Suprapubic skin (tissue), 4 donors: ENCODE results near the gene CDC42BPA. TPM values are rescaled to one million over a fixed set of nuclear protein-coding genes. Genes with fewer than 3 reads are reported as not detected.

ENCODE experiments used
- DNase-seq, 2 donors: peaks; one replicate each; pipeline ENCODE4 v3.0.0-alpha.2; 2019; ENCODE audit warnings: low spot score in 2 of 2
- H3K27ac ChIP-seq: fragments of 200-600 bp; sonication (generic); one replicate; pipeline ENCODE4 v1.5.1; 2019
- H3K27me3 ChIP-seq: fragments of 200-600 bp; sonication (generic); one replicate; pipeline ENCODE4 v1.5.1; 2019
- H3K36me3 ChIP-seq: fragments of 200-600 bp; sonication (generic); one replicate; pipeline ENCODE4 v1.5.1; 2019
- H3K4me1 ChIP-seq: fragments of 200-600 bp; sonication (generic); one replicate; pipeline ENCODE4 v1.5.1; 2019
- H3K4me3 ChIP-seq: fragments of 200-600 bp; sonication (generic); one replicate; pipeline ENCODE4 v1.5.1; 2019; ENCODE audit warnings: mild to moderate bottlenecking
- H3K9me3 ChIP-seq: fragments of 200-600 bp; sonication (generic); one replicate; pipeline ENCODE4 v1.5.1; 2019
- EP300 ChIP-seq: sonication (generic); formaldehyde crosslinking; IDR thresholded peaks from one replicate; pipeline ENCODE4 v1.6.1; 2017; ENCODE audit warnings: antibody characterized with exemption
- POLR2A ChIP-seq, 2 donors: fragments of 450-650 bp; IDR thresholded peaks; one replicate each; pipeline ENCODE4 v1.6.1; 2017; ENCODE audit warnings: antibody characterized with exemption in 2 of 2, mild to moderate bottlenecking in 2 of 2, moderate library complexity in 2 of 2
- POLR2AphosphoS5 ChIP-seq, 3 donors: sonication (generic); formaldehyde crosslinking; IDR thresholded peaks; one replicate each; pipeline ENCODE4 v1.6.1; 2017; ENCODE audit warnings: antibody characterized with exemption in 3 of 3
- WGBS: methylation state at CpG from one replicate; pipeline ENCODE4 v1.1.5; 2018; 5-methylcytosine and 5-hydroxymethylcytosine counted together
- total RNA-seq, 4 donors: library from RNA; depleted of rRNA; stranded (reverse); fragments of >200 nt; gene quantifications; one replicate each; pipeline ENCODE4 v1.1.0, GENCODE V29; 2016
- TF ChIP-seq, protein P1 (sequence below), 2 donors: fragments of 200-600 bp in 1 of 2; fragments of 450-650 bp in 1 of 2; sonication (generic) in 1 of 2; IDR thresholded peaks; one replicate each; pipeline ENCODE4 v1.5.1; 2016 to 2019; ENCODE audit warnings: antibody characterized with exemption in 2 of 2, mild to moderate bottlenecking in 1 of 2, moderate library complexity in 1 of 2

The CDC42BPA gene
- total RNA-seq, 4 donors from 2014 or later = 12.2 to 54.6 (median 14.9) TPM

DNA sequence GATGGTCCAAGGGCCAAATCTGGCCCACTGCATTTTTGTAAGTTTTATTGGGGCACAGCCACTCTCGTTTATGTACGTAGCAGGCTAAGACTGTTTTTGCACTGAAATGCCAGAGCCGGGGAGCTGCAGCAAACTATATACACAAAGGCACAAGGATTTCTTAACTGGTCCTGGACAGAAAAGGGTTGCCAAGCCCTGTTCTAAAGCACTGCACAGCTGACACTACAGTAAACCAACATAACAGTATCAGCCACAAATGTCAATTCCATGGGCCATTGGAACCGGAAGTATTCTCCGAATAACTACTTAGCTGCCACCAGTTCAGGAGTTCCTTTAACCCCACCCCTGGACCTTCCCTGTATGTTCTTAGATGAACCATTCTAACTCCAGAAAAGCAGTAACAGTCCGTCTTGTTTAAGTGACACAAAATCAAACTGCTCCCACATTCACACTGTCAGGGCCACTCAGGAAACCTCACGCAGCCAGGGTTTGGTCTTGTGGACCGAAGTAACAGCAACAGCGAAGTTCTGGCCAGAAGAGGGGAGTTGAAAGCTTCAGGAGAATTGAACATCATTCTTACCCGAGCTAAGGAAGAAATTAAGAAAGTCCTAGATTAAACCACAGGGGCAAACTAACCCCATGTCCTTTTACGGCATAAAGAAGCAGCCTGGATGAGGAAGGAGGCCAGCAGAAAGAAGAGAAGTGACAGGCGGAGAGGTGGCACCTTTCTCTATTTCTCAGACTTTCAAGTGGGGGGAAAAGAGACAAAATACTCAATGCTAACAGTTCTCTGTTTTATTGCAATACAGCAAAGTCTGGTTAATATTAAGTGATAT lies 329.0 kb downstream of the CDC42BPA start:
- peaks cover 34% of the 10 kb centered on the region for H3K36me3 ChIP-seq
- H3K9me3 ChIP-seq = no peaks in the 10 kb centered on the region
- WGBS = 78% methylated on average over 12 of the region's 12 CpGs
- H3K4me1 ChIP-seq = peaks cover 21% of the 10 kb centered on the region
- DNase-seq = no peak
- H3K27me3 ChIP-seq = no peaks in the 10 kb centered on the region
- H3K27ac ChIP-seq = peak overlapping the region; percentile 38
- TF ChIP-seq, protein P1, sequence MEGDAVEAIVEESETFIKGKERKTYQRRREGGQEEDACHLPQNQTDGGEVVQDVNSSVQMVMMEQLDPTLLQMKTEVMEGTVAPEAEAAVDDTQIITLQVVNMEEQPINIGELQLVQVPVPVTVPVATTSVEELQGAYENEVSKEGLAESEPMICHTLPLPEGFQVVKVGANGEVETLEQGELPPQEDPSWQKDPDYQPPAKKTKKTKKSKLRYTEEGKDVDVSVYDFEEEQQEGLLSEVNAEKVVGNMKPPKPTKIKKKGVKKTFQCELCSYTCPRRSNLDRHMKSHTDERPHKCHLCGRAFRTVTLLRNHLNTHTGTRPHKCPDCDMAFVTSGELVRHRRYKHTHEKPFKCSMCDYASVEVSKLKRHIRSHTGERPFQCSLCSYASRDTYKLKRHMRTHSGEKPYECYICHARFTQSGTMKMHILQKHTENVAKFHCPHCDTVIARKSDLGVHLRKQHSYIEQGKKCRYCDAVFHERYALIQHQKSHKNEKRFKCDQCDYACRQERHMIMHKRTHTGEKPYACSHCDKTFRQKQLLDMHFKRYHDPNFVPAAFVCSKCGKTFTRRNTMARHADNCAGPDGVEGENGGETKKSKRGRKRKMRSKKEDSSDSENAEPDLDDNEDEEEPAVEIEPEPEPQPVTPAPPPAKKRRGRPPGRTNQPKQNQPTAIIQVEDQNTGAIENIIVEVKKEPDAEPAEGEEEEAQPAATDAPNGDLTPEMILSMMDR (IDR thresholded peaks at IDR 0.05) = no peak
- TF ChIP-seq POLR2A (IDR thresholded peaks at IDR 0.05) (no peak), EP300 (no peak), POLR2AphosphoS5 (IDR thresholded peaks at IDR 0.05) (no peak)
- H3K4me3 ChIP-seq = no peak overlapping the region

DNA sequence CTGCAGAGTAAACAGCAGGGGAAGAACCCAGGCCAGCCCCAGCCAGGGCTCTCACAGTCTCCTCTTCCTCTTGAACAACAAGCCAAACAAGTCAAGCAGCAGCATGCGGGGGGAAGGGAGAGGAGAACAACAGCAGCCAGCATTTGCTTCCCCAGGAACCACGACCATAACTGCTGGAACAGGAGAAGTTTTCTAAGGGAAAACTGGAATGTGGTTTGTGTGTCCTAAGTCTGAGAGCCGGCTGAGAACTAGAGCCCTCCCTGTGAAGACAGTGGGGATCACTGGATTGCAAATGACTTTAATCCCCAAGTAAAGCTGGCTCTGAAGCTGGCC lies 330.0 kb downstream of the CDC42BPA start:
- no peak for DNase-seq
- Histone ChIP-seq H3K4me1 (peaks cover 21% of the 10 kb centered on the region), H3K9me3 (no peaks in the 10 kb centered on the region), H3K27ac (peak overlapping the region; percentile 38), H3K27me3 (no peaks in the 10 kb centered on the region), H3K4me3 (no peak overlapping the region), H3K36me3 (peaks cover 42% of the 10 kb centered on the region)
- 48% methylated on average over 3 of the region's 3 CpGs for WGBS
- TF ChIP-seq EP300 = no peak
- TF ChIP-seq POLR2AphosphoS5 (IDR thresholded peaks at IDR 0.05) = no peak
- TF ChIP-seq, protein P1 (IDR thresholded peaks at IDR 0.05) = no peak
- no peak for TF ChIP-seq POLR2A (IDR thresholded peaks at IDR 0.05)

DNA sequence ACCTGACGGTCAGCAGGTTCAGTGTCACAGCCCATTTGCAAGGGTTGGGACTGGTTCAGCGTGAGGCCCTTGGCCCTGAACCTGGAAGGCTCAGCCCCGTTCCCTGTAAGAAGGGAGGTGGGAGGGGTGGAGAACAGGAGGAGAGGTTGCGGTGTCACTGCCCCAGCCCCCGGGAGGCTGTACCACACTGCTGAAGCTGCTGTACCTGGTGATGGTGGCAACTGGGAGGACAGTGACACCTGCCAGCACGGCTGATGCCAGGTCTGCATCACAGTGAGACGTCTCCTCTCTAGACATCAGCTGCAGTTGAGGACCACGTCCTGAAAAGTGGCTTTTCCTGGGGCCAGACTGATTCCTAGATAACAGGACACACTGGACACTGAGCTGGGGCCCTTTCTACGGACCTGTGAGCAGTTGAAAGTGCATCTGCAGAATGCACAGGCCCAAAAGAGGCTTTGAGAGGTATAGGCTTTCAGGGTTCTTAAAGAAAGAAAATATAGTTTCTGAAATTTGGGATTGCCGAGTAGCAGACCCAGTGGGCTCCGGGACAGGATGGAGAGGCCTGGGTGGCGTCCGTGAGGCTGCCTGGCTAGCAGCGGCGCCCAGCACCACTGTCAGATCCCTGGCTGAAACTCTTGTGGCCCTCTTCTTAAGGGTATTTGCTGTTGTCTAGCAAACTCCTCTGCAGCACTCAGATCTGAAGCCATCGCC lies 330.5 kb downstream of the CDC42BPA start:
- Histone ChIP-seq H3K9me3 (no peaks in the 10 kb centered on the region), H3K27ac (no peak overlapping the region), H3K27me3 (no peaks in the 10 kb centered on the region), H3K4me3 (no peak overlapping the region), H3K4me1 (peaks cover 21% of the 10 kb centered on the region), H3K36me3 (peaks cover 47% of the 10 kb centered on the region)
- no peak for DNase-seq
- WGBS = 76% methylated on average over 14 of the region's 16 CpGs
- no peak for TF ChIP-seq POLR2A (IDR thresholded peaks at IDR 0.05)
- TF ChIP-seq EP300 = no peak
- TF ChIP-seq POLR2AphosphoS5 (IDR thresholded peaks at IDR 0.05) = no peak
- TF ChIP-seq, protein P1 (IDR thresholded peaks at IDR 0.05) = no peak

DNA sequence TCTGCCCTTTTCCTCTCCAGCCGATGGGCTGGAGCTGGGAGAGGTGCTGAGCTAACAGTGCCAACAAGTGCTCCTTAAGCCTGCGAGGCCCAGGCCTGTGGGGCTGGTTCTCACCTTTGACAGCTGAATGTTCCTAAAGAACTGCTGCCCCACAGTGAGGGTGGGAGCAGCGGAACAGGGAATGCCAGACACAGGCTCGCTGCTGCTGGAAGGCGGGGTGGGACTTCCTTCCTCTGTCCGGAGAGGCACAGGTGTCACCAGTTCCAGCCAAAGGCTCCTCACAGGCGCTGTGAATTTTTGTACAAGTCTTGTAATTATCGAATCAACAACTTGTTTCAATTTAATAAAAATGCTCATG lies 331.1 kb downstream of the CDC42BPA start:
- TF ChIP-seq POLR2AphosphoS5 (IDR thresholded peaks at IDR 0.05) = no peak
- no peak for TF ChIP-seq EP300
- no peak for TF ChIP-seq POLR2A (IDR thresholded peaks at IDR 0.05)
- TF ChIP-seq, protein P1 (IDR thresholded peaks at IDR 0.05) = no peak
- 69% methylated on average over 8 of the region's 8 CpGs for WGBS
- peaks cover 21% of the 10 kb centered on the region for H3K4me1 ChIP-seq
- H3K4me3 ChIP-seq = no peak overlapping the region
- no peaks in the 10 kb centered on the region for H3K9me3 ChIP-seq
- peaks cover 53% of the 10 kb centered on the region for H3K36me3 ChIP-seq
- no peak for DNase-seq
- H3K27me3 ChIP-seq = no peaks in the 10 kb centered on the region
- H3K27ac ChIP-seq = no peak overlapping the region

DNA sequence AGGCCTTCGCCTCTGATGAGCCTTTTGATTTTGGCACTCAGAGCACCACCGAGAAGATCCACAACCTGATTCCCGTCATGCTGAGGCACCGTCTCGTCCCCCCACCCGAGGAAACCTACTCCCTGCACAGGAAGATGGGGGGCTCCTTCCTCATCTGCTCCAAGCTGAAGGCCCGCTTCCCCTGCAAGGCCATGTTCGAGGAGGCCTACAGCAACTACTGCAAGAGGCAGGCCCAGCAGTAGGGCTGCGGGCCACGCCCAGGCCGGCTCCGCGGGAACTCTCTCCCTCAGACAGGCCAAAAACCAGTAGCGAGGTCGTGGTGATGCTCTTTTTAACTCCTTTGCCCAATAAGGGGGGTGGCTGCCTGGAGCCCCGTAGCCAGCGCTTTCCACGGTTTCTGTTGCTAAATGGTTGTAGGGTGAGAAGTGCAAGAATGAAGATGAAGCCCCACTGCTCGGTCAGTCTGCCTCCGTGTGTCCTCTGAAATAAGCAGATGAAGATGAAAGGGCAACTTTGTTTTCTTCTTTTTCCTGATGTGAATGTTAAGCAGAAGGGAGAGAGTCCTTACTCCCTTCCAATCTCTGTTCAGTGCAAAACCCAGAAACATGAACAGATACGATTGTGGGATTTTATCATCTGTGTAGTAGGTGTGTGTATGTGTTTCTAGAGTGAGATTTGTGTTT lies 331.7 kb downstream of the CDC42BPA start:
- peaks cover 57% of the 10 kb centered on the region for H3K36me3 ChIP-seq
- TF ChIP-seq, protein P1 (IDR thresholded peaks at IDR 0.05) = no peak
- TF ChIP-seq POLR2AphosphoS5 (IDR thresholded peaks at IDR 0.05) (no peak), EP300 (no peak), POLR2A (IDR thresholded peaks at IDR 0.05) (no peak)
- H3K27me3 ChIP-seq = no peaks in the 10 kb centered on the region
- WGBS = 89% methylated on average over 19 of the region's 21 CpGs
- DNase-seq = no peak
- H3K4me1 ChIP-seq = peaks cover 21% of the 10 kb centered on the region
- H3K9me3 ChIP-seq = no peaks in the 10 kb centered on the region
- no peak overlapping the region for H3K4me3 ChIP-seq
- H3K27ac ChIP-seq = no peak overlapping the region
